Stomach smooth muscle (tissue), 2 donors: Measurements from ENCODE around the gene OR7G2.
"Not testable (repeated sequence)": the region's sequence is repeated elsewhere in the genome, so short reads cannot be mapped to it uniquely, and the experiment has no call there.

Experiments
- H3K27ac ChIP-seq: one replicate; pipeline ENCODE4 v1.7.0; 2013; ENCODE audit warnings: mild to moderate bottlenecking, low read length, inconsistent platforms
- H3K27me3 ChIP-seq, 2 donors: one replicate each; pipeline ENCODE4 v1.7.0; 2013; ENCODE audit warnings: low read length in 2 of 2; ENCODE audit not compliant: insufficient read depth in 2 of 2, control insufficient read depth in 1 of 2
- H3K36me3 ChIP-seq, 2 donors: one replicate each; pipeline ENCODE4 v1.7.0; 2013; ENCODE audit warnings: low read length in 2 of 2; ENCODE audit not compliant: control insufficient read depth in 2 of 2, insufficient read depth in 2 of 2
- H3K4me1 ChIP-seq: one replicate; pipeline ENCODE4 v1.7.0; 2013; ENCODE audit warnings: low read length; ENCODE audit not compliant: control insufficient read depth, insufficient read depth
- H3K4me3 ChIP-seq, 2 donors: one replicate each; pipeline ENCODE4 v1.7.0; 2013; ENCODE audit warnings: low read length in 2 of 2
- H3K9ac ChIP-seq, 2 donors: one replicate each; pipeline ENCODE4 v1.7.0; 2013; ENCODE audit warnings: low read length in 2 of 2, mild to moderate bottlenecking in 1 of 2
- H3K9me3 ChIP-seq, 2 donors: one replicate each; pipeline ENCODE4 v1.7.0; 2013; ENCODE audit warnings: low read length in 2 of 2; ENCODE audit not compliant: control insufficient read depth in 2 of 2
- donor health status: healthy.
- donor health status: Pancreatic carcinoma.

OR7G2 gene

GRCh38 chr19:9054765-9055164 lies 52.5 kb downstream of the OR7G2 start:
- Histone ChIP-seq H3K27ac (no peak overlapping the region), H3K9me3 (no peaks in the 10 kb centered on the region), H3K4me1 (no peaks in the 10 kb centered on the region), H3K9ac (no peak overlapping the region), H3K4me3 (no peak overlapping the region), H3K27me3 (peaks cover 0 to 4% of the 10 kb centered on the region in 2 donors), H3K36me3 (no peaks in the 10 kb centered on the region)

GRCh38 chr19:9054207-9054606 lies 53.1 kb downstream of the OR7G2 start:
- Histone ChIP-seq H3K9ac (no peak overlapping the region), H3K27ac (no peak overlapping the region)

GRCh38 chr19:9053674-9054073 lies 53.6 kb downstream of the OR7G2 start:
- H3K4me1 ChIP-seq, H3K27ac ChIP-seq, H3K27me3 ChIP-seq, H3K9ac ChIP-seq, H3K36me3 ChIP-seq, H3K9me3 ChIP-seq, H3K4me3 ChIP-seq: not testable (repeated sequence)

More at GRCh38 chr19:9054207-9054606, 53.1 kb downstream of the OR7G2 start:
- H3K9me3 ChIP-seq = no peaks in the 10 kb centered on the region
- no peaks in the 10 kb centered on the region for H3K36me3 ChIP-seq
- no peak overlapping the region for H3K4me3 ChIP-seq
- peaks cover 0 to 2% of the 10 kb centered on the region in 2 donors for H3K27me3 ChIP-seq
- H3K4me1 ChIP-seq = no peaks in the 10 kb centered on the region

GRCh38 chr19:9052894-9053293 lies 54.4 kb downstream of the OR7G2 start:
- H3K27me3 ChIP-seq = peaks cover 0 to 2% of the 10 kb centered on the region in 2 donors
- no peaks in the 10 kb centered on the region for H3K36me3 ChIP-seq
- no peak overlapping the region for H3K9ac ChIP-seq
- H3K4me3 ChIP-seq = no peak overlapping the region
- H3K27ac ChIP-seq = no peak overlapping the region
- no peaks in the 10 kb centered on the region for H3K9me3 ChIP-seq
- H3K4me1 ChIP-seq = no peaks in the 10 kb centered on the region
